ENCODE data around the gene CACNA1C.

Gene CACNA1C

GRCh38 chr12:2666846-2667245 lies 614.1 kb downstream of the CACNA1C start:
- no peaks in the 10 kb centered on the region for H3K9me3 Mint-ChIP-seq (ENCODE audit: low read depth)
- no peaks in the 10 kb centered on the region for H3K4me1 Mint-ChIP-seq (ENCODE audit: low read depth)
- H3K27me3 Mint-ChIP-seq = no peaks in the 10 kb centered on the region
- no peak overlapping the region for H3K4me3 Mint-ChIP-seq
- H3K27ac Mint-ChIP-seq = no peak overlapping the region
- H3K36me3 Mint-ChIP-seq = peaks cover 16% of the 10 kb centered on the region

GRCh38 chr12:2667716-2668440 lies 615.1 kb downstream of the CACNA1C start:
- Mint-ChIP-seq H3K4me1 (ENCODE audit: low read depth) (no peaks in the 10 kb centered on the region), H3K27me3 (no peaks in the 10 kb centered on the region), H3K36me3 (peaks cover 16% of the 10 kb centered on the region), H3K27ac (no peak overlapping the region), H3K4me3 (no peak overlapping the region), H3K9me3 (ENCODE audit: low read depth) (no peaks in the 10 kb centered on the region)

- Mint-ChIP-seq H3K27ac (no peak overlapping the region), H3K4me1 (ENCODE audit: low read depth) (no peaks in the 10 kb centered on the region), H3K36me3 (peaks cover 16% of the 10 kb centered on the region), H3K4me3 (no peak overlapping the region), H3K9me3 (ENCODE audit: low read depth) (no peaks in the 10 kb centered on the region), H3K27me3 (no peaks in the 10 kb centered on the region)
Measured at GRCh38 chr12:2668816-2669215, 616.0 kb downstream of the CACNA1C start.

GRCh38 chr12:2669560-2669959 lies 616.8 kb downstream of the CACNA1C start:
- no peaks in the 10 kb centered on the region for H3K27me3 Mint-ChIP-seq
- no peak overlapping the region for H3K4me3 Mint-ChIP-seq
- no peaks in the 10 kb centered on the region for H3K9me3 Mint-ChIP-seq (ENCODE audit: low read depth)
- no peak overlapping the region for H3K27ac Mint-ChIP-seq
- peaks cover 16% of the 10 kb centered on the region for H3K36me3 Mint-ChIP-seq
- H3K4me1 Mint-ChIP-seq (ENCODE audit: low read depth) = no peaks in the 10 kb centered on the region

- H3K36me3 Mint-ChIP-seq = peaks cover 11% of the 10 kb centered on the region
- no peaks in the 10 kb centered on the region for H3K9me3 Mint-ChIP-seq (ENCODE audit: low read depth)
- H3K4me3 Mint-ChIP-seq = no peak overlapping the region
- H3K27me3 Mint-ChIP-seq = no peaks in the 10 kb centered on the region
- H3K27ac Mint-ChIP-seq = no peak overlapping the region
- no peaks in the 10 kb centered on the region for H3K4me1 Mint-ChIP-seq (ENCODE audit: low read depth)
Measured at GRCh38 chr12:2672863-2673262, 620.1 kb downstream of the CACNA1C start.

- H3K27ac Mint-ChIP-seq = no peak overlapping the region
- H3K36me3 Mint-ChIP-seq = peaks cover 5% of the 10 kb centered on the region
- H3K27me3 Mint-ChIP-seq = no peaks in the 10 kb centered on the region
- no peaks in the 10 kb centered on the region for H3K9me3 Mint-ChIP-seq (ENCODE audit: low read depth)
- H3K4me1 Mint-ChIP-seq (ENCODE audit: low read depth) = no peaks in the 10 kb centered on the region
- H3K4me3 Mint-ChIP-seq = no peak overlapping the region
Measured at GRCh38 chr12:2673966-2674810, 621.4 kb downstream of the CACNA1C start.

- Mint-ChIP-seq H3K36me3 (no peaks in the 10 kb centered on the region), H3K27ac (no peak overlapping the region), H3K4me3 (no peak overlapping the region), H3K9me3 (ENCODE audit: low read depth) (no peaks in the 10 kb centered on the region), H3K4me1 (ENCODE audit: low read depth) (no peaks in the 10 kb centered on the region), H3K27me3 (no peaks in the 10 kb centered on the region)
Measured at GRCh38 chr12:2675776-2676175, 623.0 kb downstream of the CACNA1C start.

GRCh38 chr12:2677142-2677880 lies 624.5 kb downstream of the CACNA1C start:
- no peak overlapping the region for H3K27ac Mint-ChIP-seq
- no peak overlapping the region for H3K4me3 Mint-ChIP-seq
- no peaks in the 10 kb centered on the region for H3K9me3 Mint-ChIP-seq (ENCODE audit: low read depth)
- no peaks in the 10 kb centered on the region for H3K27me3 Mint-ChIP-seq
- H3K36me3 Mint-ChIP-seq = no peaks in the 10 kb centered on the region
- H3K4me1 Mint-ChIP-seq (ENCODE audit: low read depth) = no peaks in the 10 kb centered on the region

- Mint-ChIP-seq H3K27ac (no peak overlapping the region), H3K27me3 (no peaks in the 10 kb centered on the region), H3K4me3 (no peak overlapping the region), H3K36me3 (no peaks in the 10 kb centered on the region), H3K9me3 (ENCODE audit: low read depth) (no peaks in the 10 kb centered on the region), H3K4me1 (ENCODE audit: low read depth) (peaks cover 2% of the 10 kb centered on the region)
Measured at GRCh38 chr12:2678426-2678825, 625.6 kb downstream of the CACNA1C start.

- Mint-ChIP-seq H3K9me3 (ENCODE audit: low read depth) (no peaks in the 10 kb centered on the region), H3K4me3 (no peak overlapping the region), H3K27ac (no peak overlapping the region), H3K27me3 (no peaks in the 10 kb centered on the region), H3K4me1 (ENCODE audit: low read depth) (peaks cover 2% of the 10 kb centered on the region), H3K36me3 (no peaks in the 10 kb centered on the region)
Measured at GRCh38 chr12:2679068-2679815, 626.5 kb downstream of the CACNA1C start.

- no peak overlapping the region for H3K27ac Mint-ChIP-seq
- peaks cover 2% of the 10 kb centered on the region for H3K4me1 Mint-ChIP-seq (ENCODE audit: low read depth)
- no peaks in the 10 kb centered on the region for H3K36me3 Mint-ChIP-seq
- H3K9me3 Mint-ChIP-seq (ENCODE audit: low read depth) = no peaks in the 10 kb centered on the region
- H3K4me3 Mint-ChIP-seq = no peak overlapping the region
- no peaks in the 10 kb centered on the region for H3K27me3 Mint-ChIP-seq
Measured at GRCh38 chr12:2679816-2680675, 627.3 kb downstream of the CACNA1C start.

GRCh38 chr12:2680676-2681039 lies 627.9 kb downstream of the CACNA1C start:
- H3K4me1 Mint-ChIP-seq (ENCODE audit: low read depth) = peaks cover 2% of the 10 kb centered on the region
- no peak overlapping the region for H3K27ac Mint-ChIP-seq
- H3K36me3 Mint-ChIP-seq = no peaks in the 10 kb centered on the region
- no peak overlapping the region for H3K4me3 Mint-ChIP-seq
- H3K9me3 Mint-ChIP-seq (ENCODE audit: low read depth) = no peaks in the 10 kb centered on the region
- no peaks in the 10 kb centered on the region for H3K27me3 Mint-ChIP-seq

GRCh38 chr12:2681450-2682205 lies 628.8 kb downstream of the CACNA1C start:
- peaks cover 2% of the 10 kb centered on the region for H3K4me1 Mint-ChIP-seq (ENCODE audit: low read depth)
- no peak overlapping the region for H3K4me3 Mint-ChIP-seq
- no peaks in the 10 kb centered on the region for H3K27me3 Mint-ChIP-seq
- H3K27ac Mint-ChIP-seq = no peak overlapping the region
- H3K9me3 Mint-ChIP-seq (ENCODE audit: low read depth) = no peaks in the 10 kb centered on the region
- no peaks in the 10 kb centered on the region for H3K36me3 Mint-ChIP-seq

Measured in activated naive CD8-positive, alpha-beta T cell (primary cell).